H9 (cell line): ENCODE data around the gene RNASET2. TPM values are rescaled to one million over a fixed set of nuclear protein-coding genes. Genes with fewer than 3 reads are reported as not detected.
"Not testable (repeated sequence)": the region's sequence is repeated elsewhere in the genome, so short reads cannot be mapped to it uniquely, and the experiment has no call there.

Experiments used
- DNase-seq: peaks from one replicate; pipeline ENCODE4 v3.0.0-alpha.2; 2017
- H2AFZ ChIP-seq: one replicate; pipeline ENCODE4 v1.6.1; 2013; ENCODE audit warnings: mild to moderate bottlenecking, low read length, control low read depth, moderate library complexity
- H2AK5ac ChIP-seq: 2 replicates; pipeline ENCODE4 v1.6.1; 2013; ENCODE audit warnings: low read length, control low read depth, mixed read lengths; ENCODE audit not compliant: insufficient read length
- H2BK120ac ChIP-seq: one replicate; pipeline ENCODE4 v1.6.1; 2013; ENCODE audit warnings: low read depth, mild to moderate bottlenecking, low read length, control low read depth, inconsistent platforms; ENCODE audit not compliant: poor library complexity, severe bottlenecking
- H2BK12ac ChIP-seq: 2 replicates; pipeline ENCODE4 v1.6.1; 2013; ENCODE audit warnings: low read length, control low read depth, mixed read lengths, low read depth; ENCODE audit not compliant: insufficient read length
- H2BK15ac ChIP-seq: 2 replicates; pipeline ENCODE4 v1.6.1; 2013; ENCODE audit warnings: low read depth, low read length, control low read depth
- H2BK20ac ChIP-seq: one replicate; pipeline ENCODE4 v1.6.1; 2013; ENCODE audit warnings: low read depth, mild to moderate bottlenecking, low read length, control low read depth, inconsistent platforms; ENCODE audit not compliant: poor library complexity, severe bottlenecking
- H2BK5ac ChIP-seq: 2 replicates; pipeline ENCODE4 v1.6.1; 2013; ENCODE audit warnings: low read length, control low read depth, mixed read lengths; ENCODE audit not compliant: insufficient read length
- H3K14ac ChIP-seq: 2 replicates; pipeline ENCODE4 v1.6.1; 2013; ENCODE audit warnings: low read length, control low read depth; ENCODE audit not compliant: insufficient read depth
- H3K18ac ChIP-seq: 2 replicates; pipeline ENCODE4 v1.6.1; 2013; ENCODE audit warnings: low read depth, mild to moderate bottlenecking, mixed read lengths, low read length, control low read depth; ENCODE audit not compliant: insufficient read length
- H3K23ac ChIP-seq: 2 replicates; pipeline ENCODE4 v1.6.1; 2013; ENCODE audit warnings: low read length, control low read depth, mixed read lengths, low read depth; ENCODE audit not compliant: insufficient read length
- H3K23me2 ChIP-seq: 2 replicates; pipeline ENCODE4 v1.6.1; 2013; ENCODE audit warnings: low read depth, mild to moderate bottlenecking, mixed read lengths, low read length, control low read depth; ENCODE audit not compliant: insufficient read length, poor library complexity, severe bottlenecking
- H3K27ac ChIP-seq: 2 replicates; pipeline ENCODE4 v1.5.1; 2013; ENCODE audit warnings: low read length, control low read depth, mixed read lengths, low read depth; ENCODE audit not compliant: insufficient read length
- H3K27me3 ChIP-seq: 2 replicates; pipeline ENCODE4 v1.6.1; 2013; ENCODE audit warnings: low read length, control low read depth, inconsistent platforms; ENCODE audit not compliant: insufficient read depth
- H3K4ac ChIP-seq: 2 replicates; pipeline ENCODE4 v1.6.1; 2013; ENCODE audit warnings: low read depth, mild to moderate bottlenecking, control low read depth, inconsistent platforms, low read length, moderate library complexity
- H3K4me1 ChIP-seq: 2 replicates; pipeline ENCODE4 v1.6.1; 2013; ENCODE audit warnings: low read length, control low read depth, inconsistent platforms; ENCODE audit not compliant: insufficient read depth
- H3K4me2 ChIP-seq: 2 replicates; pipeline ENCODE4 v1.6.1; 2013; ENCODE audit warnings: low read length, control low read depth, mixed read lengths; ENCODE audit not compliant: insufficient read length, insufficient read depth
- H3K56ac ChIP-seq: 2 replicates; pipeline ENCODE4 v1.6.1; 2013; ENCODE audit warnings: low read depth, mild to moderate bottlenecking, mixed read lengths, low read length, control low read depth; ENCODE audit not compliant: insufficient read length
- H3K79me1 ChIP-seq: 2 replicates; pipeline ENCODE4 v1.6.1; 2013; ENCODE audit warnings: low read depth, mild to moderate bottlenecking, moderate library complexity, low read length, control low read depth, inconsistent platforms; ENCODE audit not compliant: insufficient read depth, poor library complexity, severe bottlenecking
- H3K79me2 ChIP-seq: 2 replicates; pipeline ENCODE4 v1.6.1; 2013; ENCODE audit warnings: low read length, control low read depth, inconsistent platforms; ENCODE audit not compliant: insufficient read depth
- H3K9ac ChIP-seq: 2 replicates; pipeline ENCODE4 v1.6.1; 2013; ENCODE audit warnings: low read length, control low read depth, mixed read lengths; ENCODE audit not compliant: insufficient read length; ENCODE audit errors: extremely low read depth
- H3K9me3 ChIP-seq: one replicate; pipeline ENCODE4 v1.6.1; 2013; ENCODE audit warnings: low read depth, low read length, inconsistent platforms; ENCODE audit not compliant: control insufficient read depth
- H3T11ph ChIP-seq: one replicate; pipeline ENCODE4 v1.6.1; 2013; ENCODE audit warnings: mild to moderate bottlenecking, low read length, control low read depth, inconsistent platforms
- H4K20me1 ChIP-seq: one replicate; pipeline ENCODE4 v1.6.1; 2013; ENCODE audit not compliant: control insufficient read depth, insufficient read length, insufficient read depth
- H4K5ac ChIP-seq: 2 replicates; pipeline ENCODE4 v1.6.1; 2013; ENCODE audit warnings: low read depth, mild to moderate bottlenecking, mixed read lengths, low read length, control low read depth; ENCODE audit not compliant: insufficient read length
- H4K8ac ChIP-seq: replicated peaks from 2 replicates; pipeline ENCODE4 v1.6.1; 2013; ENCODE audit warnings: low read length, control low read depth, mixed read lengths, low read depth; ENCODE audit not compliant: insufficient read length
- H4K91ac ChIP-seq: 2 replicates; pipeline ENCODE4 v1.6.1; 2013; ENCODE audit warnings: low read depth, mild to moderate bottlenecking, moderate library complexity, mixed read lengths, low read length, control low read depth; ENCODE audit not compliant: insufficient read length
- H3K27ac Mint-ChIP-seq, 3 experiments: 2 replicates in 2 of 3; 3 replicates in 1 of 3; pipeline ENCODE4 v1.8.0; 2020 to 2021; ENCODE audit warnings: mixed read lengths in 3 of 3, mild to moderate bottlenecking in 1 of 3, moderate library complexity in 1 of 3
- H3K27me3 Mint-ChIP-seq: 2 replicates; pipeline ENCODE4 v1.8.0; 2021; ENCODE audit warnings: low read depth, mild to moderate bottlenecking, moderate library complexity, mixed read lengths
- H3K36me3 Mint-ChIP-seq, 3 experiments: 2 replicates in 2 of 3; 3 replicates in 1 of 3; pipeline ENCODE4 v1.8.0; 2020 to 2021; ENCODE audit warnings: low read depth in 3 of 3, mixed read lengths in 3 of 3; ENCODE audit not compliant: insufficient read depth in 1 of 3
- H3K4me1 Mint-ChIP-seq, 2 experiments: 2 replicates each; pipeline ENCODE4 v1.8.0; 2020; ENCODE audit warnings: mixed read lengths in 2 of 2
- H3K4me3 Mint-ChIP-seq, 2 experiments: 2 replicates in 1 of 2; 3 replicates in 1 of 2; pipeline ENCODE4 v1.8.0; 2020 to 2021; ENCODE audit warnings: mild to moderate bottlenecking in 2 of 2, mixed read lengths in 2 of 2, moderate library complexity in 1 of 2
- H3K9me3 Mint-ChIP-seq, 2 experiments: 2 replicates in 1 of 2; 3 replicates in 1 of 2; pipeline ENCODE4 v1.8.0; 2020; ENCODE audit warnings: mild to moderate bottlenecking in 2 of 2, mixed read lengths in 2 of 2, moderate library complexity in 1 of 2
- CTCF ChIP-seq: fragments of 200-600 bp; sonication (generic); conservative IDR thresholded peaks from 3 replicates; pipeline ENCODE4 v1.8.0; 2021; ENCODE audit warnings: antibody characterized with exemption, mild to moderate bottlenecking
- WGBS: extraction: QIAGEN DNeasy Blood & Tissue Kit; methylation state at CpG from one replicate; pipeline ENCODE4 v1.1.7; 2013; ENCODE audit warnings: missing lambda C conversion rate, low lambda C conversion rate, mixed read lengths; ENCODE audit not compliant: insufficient read length; ENCODE audit errors: extremely low coverage; 5-methylcytosine and 5-hydroxymethylcytosine counted together
- total RNA-seq: library from RNA; stranded (reverse); gene quantifications from 2 replicates; pipeline ENCODE4 v1.2.1, GENCODE V29; 2021

The RNASET2 gene
- total RNA-seq, 1 experiment from 2014 or later: 28.2 TPM

- no peak overlapping the region for H3K4me3 Mint-ChIP-seq
- Histone ChIP-seq H3K27ac (no peak overlapping the region), H4K20me1 (no peaks in the 10 kb centered on the region), H3K4ac (no peak overlapping the region), H2AK5ac (no peak overlapping the region), H3K23me2 (no peaks in the 10 kb centered on the region), H3K9ac (no peak overlapping the region), H3K9me3 (no peaks in the 10 kb centered on the region), H4K8ac (no peak overlapping the region), H2BK15ac (no peak overlapping the region), H3K4me2 (no peak overlapping the region), H3K27me3 (no peaks in the 10 kb centered on the region), H2BK12ac (no peak overlapping the region), H3K23ac (no peak overlapping the region), H4K91ac (no peak overlapping the region), H2BK20ac (no peak overlapping the region), H3K79me2 (no peaks in the 10 kb centered on the region), H3K18ac (no peak overlapping the region), H3K56ac (no peak overlapping the region), H2BK120ac (no peak overlapping the region), H3K14ac (peak overlapping the region; percentile 48; the same call in 1 of the 2 replicates), H2BK5ac (no peak overlapping the region), H3K4me1 (no peaks in the 10 kb centered on the region; the same call in 1 of the 2 replicates), H3K79me1 (no peaks in the 10 kb centered on the region), H2AFZ (no peak overlapping the region), H4K5ac (no peak overlapping the region), H3T11ph (no peak overlapping the region)
- no CpG with 5 or more reads among the region's 36 CpGs for WGBS
- H3K4me1 Mint-ChIP-seq: peaks cover 8 to 11% of the 10 kb centered on the region in 2 experiments
- no peaks in the 10 kb centered on the region for H3K36me3 Mint-ChIP-seq
- no peak for TF ChIP-seq CTCF
- no peaks in the 10 kb centered on the region; a peak in 1 of 5 replicates for H3K9me3 Mint-ChIP-seq
- peaks cover 36% of the 10 kb centered on the region for H3K27me3 Mint-ChIP-seq
- no peak for DNase-seq
- H3K27ac Mint-ChIP-seq: peak overlapping the region in 2 of 3 experiments; percentile 2 to 26; a peak in 3 of 7 replicates
These were observed 57.4 kb downstream of the RNASET2 start for GRCh38 chr6:166898910-166899309.

GRCh38 chr6:166894614-166895013, 61.7 kb downstream of the RNASET2 start:
- H4K91ac ChIP-seq, H3K4me2 ChIP-seq, H3K56ac ChIP-seq, H3K9me3 ChIP-seq, H3K79me1 ChIP-seq, H2BK20ac ChIP-seq, H3K23ac ChIP-seq, H3K14ac ChIP-seq, H3K27ac Mint-ChIP-seq, H2BK12ac ChIP-seq, H3K18ac ChIP-seq, H3K4me1 ChIP-seq, H4K20me1 ChIP-seq, H2BK120ac ChIP-seq, H3K79me2 ChIP-seq, H3K4ac ChIP-seq, H2BK5ac ChIP-seq, H3K27me3 ChIP-seq, H4K8ac ChIP-seq, H2AFZ ChIP-seq, H2BK15ac ChIP-seq, H3K36me3 Mint-ChIP-seq, H2AK5ac ChIP-seq, H3K27ac ChIP-seq, H4K5ac ChIP-seq, H3K9me3 Mint-ChIP-seq, H3K23me2 ChIP-seq, DNase-seq, H3K27me3 Mint-ChIP-seq, H3T11ph ChIP-seq, H3K4me3 Mint-ChIP-seq, H3K9ac ChIP-seq: not testable (repeated sequence)
- no CpG with 5 or more reads among the region's 7 CpGs for WGBS
- H3K4me1 Mint-ChIP-seq: peaks cover 19% of the 10 kb centered on the region in 2 experiments
